ENCODE data around the gene FNBP1.

GRCh38 chr9:129934780-129935179 is 108.2 kb downstream of the FNBP1 start:
- TF ChIP-seq, protein P1, sequence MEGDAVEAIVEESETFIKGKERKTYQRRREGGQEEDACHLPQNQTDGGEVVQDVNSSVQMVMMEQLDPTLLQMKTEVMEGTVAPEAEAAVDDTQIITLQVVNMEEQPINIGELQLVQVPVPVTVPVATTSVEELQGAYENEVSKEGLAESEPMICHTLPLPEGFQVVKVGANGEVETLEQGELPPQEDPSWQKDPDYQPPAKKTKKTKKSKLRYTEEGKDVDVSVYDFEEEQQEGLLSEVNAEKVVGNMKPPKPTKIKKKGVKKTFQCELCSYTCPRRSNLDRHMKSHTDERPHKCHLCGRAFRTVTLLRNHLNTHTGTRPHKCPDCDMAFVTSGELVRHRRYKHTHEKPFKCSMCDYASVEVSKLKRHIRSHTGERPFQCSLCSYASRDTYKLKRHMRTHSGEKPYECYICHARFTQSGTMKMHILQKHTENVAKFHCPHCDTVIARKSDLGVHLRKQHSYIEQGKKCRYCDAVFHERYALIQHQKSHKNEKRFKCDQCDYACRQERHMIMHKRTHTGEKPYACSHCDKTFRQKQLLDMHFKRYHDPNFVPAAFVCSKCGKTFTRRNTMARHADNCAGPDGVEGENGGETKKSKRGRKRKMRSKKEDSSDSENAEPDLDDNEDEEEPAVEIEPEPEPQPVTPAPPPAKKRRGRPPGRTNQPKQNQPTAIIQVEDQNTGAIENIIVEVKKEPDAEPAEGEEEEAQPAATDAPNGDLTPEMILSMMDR (IDR thresholded peaks at IDR 0.05) = no peak
- no peak for TF ChIP-seq POLR2A (IDR thresholded peaks at IDR 0.05)

Data from lower leg skin (tissue), 3 donors.